ENCODE measurements around the gene GLI2.

DNA sequence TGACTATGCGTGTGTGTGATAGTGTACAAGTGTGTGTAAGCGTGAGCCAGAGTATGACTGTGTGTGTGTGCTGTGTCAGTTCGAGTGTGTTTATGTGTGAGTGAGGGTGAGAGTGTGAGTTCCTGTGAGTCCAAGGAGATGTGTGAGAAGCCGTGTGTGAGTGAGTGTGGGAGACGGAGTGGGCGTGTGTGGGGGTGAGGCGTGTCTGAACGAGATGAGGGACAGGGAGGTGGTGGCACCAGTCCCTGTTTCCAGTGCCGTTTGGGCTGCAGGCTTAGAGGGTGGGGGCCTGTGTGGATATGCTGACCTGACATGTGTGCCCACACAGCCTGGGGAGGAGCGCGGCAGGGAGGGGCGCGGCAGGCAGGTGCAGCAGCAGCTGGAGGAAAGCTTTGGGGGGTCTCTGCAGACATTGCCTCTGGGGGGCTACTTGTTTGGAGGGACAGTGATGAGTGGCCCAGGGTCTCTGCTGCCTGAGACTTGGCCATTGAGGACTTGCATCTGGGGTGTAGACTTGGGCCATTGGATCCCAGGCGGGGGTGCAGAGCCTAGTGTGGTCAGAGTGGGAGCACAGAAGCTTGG, 41.6 kb downstream of the GLI2 start:
- TF ChIP-seq, protein P1, sequence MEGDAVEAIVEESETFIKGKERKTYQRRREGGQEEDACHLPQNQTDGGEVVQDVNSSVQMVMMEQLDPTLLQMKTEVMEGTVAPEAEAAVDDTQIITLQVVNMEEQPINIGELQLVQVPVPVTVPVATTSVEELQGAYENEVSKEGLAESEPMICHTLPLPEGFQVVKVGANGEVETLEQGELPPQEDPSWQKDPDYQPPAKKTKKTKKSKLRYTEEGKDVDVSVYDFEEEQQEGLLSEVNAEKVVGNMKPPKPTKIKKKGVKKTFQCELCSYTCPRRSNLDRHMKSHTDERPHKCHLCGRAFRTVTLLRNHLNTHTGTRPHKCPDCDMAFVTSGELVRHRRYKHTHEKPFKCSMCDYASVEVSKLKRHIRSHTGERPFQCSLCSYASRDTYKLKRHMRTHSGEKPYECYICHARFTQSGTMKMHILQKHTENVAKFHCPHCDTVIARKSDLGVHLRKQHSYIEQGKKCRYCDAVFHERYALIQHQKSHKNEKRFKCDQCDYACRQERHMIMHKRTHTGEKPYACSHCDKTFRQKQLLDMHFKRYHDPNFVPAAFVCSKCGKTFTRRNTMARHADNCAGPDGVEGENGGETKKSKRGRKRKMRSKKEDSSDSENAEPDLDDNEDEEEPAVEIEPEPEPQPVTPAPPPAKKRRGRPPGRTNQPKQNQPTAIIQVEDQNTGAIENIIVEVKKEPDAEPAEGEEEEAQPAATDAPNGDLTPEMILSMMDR (conservative IDR thresholded peaks at IDR 0.05 in 1 of 2, IDR thresholded peaks at IDR 0.05 in 1 of 2; ENCODE audit: extremely low read depth in 1 of 2, insufficient read depth in 1 of 2, low read depth in 1 of 2, low read length in 2 of 2), result no peak
- no peak for TF ChIP-seq EZH2 (IDR thresholded peaks at IDR 0.05; ENCODE audit: borderline replicate concordance, low read length)

Data from mammary epithelial cell (primary cell).